HG03196 (cell line): ENCODE data around the gene IP6K3.
A peak's percentile ranks its signal among the peaks of the same experiment; 100 is the strongest.

Experiments used
- ATAC-seq: cut with Tn5 transposase; IDR thresholded peaks from one replicate; pipeline ENCODE4 v1.9.1; 2021; ENCODE audit not compliant: unreplicated experiment

IP6K3 gene, protein sequence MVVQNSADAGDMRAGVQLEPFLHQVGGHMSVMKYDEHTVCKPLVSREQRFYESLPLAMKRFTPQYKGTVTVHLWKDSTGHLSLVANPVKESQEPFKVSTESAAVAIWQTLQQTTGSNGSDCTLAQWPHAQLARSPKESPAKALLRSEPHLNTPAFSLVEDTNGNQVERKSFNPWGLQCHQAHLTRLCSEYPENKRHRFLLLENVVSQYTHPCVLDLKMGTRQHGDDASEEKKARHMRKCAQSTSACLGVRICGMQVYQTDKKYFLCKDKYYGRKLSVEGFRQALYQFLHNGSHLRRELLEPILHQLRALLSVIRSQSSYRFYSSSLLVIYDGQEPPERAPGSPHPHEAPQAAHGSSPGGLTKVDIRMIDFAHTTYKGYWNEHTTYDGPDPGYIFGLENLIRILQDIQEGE

DNA sequence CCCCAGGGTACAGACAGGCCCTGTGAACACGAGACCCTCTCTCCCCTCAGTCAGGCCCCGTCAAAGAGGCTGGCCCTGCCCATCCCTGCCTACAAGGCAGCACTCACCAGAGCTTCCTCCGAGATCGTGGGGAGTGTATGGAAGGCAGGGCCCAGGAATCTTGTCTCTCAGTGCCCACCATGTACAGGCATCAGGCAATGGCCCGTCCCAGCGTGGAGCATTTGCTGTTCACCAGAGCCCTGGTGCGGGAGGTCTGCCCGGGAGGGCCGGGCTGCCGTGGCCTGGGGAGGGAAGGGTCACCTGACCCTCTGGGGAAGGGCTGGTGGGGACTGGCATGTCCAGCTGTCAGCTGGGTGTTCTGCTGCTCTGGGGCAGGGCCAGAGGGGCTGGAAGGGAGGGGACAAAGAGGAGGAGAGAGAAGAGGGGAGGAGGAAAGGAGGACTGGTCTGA lies at the start of gene IP6K3:
TSS of gene IP6K3 (minus strand) at position 255 of the 450 bp plus-strand sequence. CDS start 11,429 bp downstream, outside the sequence.
- no peak for ATAC-seq

DNA sequence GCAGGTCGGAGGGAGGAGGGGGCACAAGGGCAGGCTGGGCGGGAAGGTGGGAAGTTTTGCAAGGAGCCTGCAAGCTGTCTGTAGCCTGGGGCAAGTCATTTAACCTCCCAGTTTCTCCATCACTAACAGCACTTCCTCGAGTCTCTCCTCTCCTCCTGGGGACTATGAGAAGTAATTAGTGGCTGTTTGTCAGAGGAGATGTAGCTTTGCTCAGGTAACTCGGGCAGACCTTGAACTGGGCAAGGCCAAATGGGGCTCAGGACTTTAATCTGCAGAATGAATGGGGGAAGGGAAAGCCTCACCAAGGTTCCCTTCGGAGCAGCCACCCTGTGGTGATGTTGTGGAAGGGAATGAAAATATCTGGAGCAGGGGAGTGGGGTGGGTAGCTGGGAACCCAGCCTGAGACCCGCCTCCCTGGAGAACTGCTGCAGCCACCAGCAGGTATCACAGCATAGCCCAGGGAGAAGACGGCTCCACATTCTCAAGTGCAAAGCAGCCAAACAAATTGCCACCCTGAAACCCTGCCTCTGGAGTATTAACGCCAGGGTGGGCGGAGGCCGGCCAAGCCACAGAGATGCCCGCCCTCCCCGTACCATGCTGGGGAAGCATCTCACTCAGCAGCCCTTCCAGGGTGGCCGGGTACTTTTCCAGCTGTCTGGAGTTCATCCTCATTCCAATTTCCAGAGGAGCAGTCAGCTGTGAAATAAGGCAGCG lies 48.4 kb upstream of the IP6K3 start:
- ATAC-seq: no peak

DNA sequence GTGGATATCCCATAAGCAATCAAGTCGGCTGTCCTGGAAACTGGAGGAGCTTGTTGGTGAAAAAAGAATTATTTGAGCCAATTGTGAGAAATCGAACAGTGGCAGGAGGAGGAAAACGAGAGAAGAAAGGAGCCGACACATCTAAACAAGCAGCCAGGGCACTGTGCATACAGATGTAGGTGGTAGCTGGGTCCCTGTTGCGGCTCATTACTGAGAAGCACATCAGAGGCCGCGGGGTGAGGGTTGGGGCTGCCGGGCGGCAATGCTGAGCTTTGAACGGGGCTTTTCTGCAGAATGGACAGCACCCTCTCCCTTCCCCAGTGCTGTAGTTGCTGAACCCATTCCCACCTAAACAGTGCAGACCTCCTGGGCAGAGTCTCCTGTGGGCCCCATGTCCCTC lies 46.3 kb upstream of the IP6K3 start:
- no peak for ATAC-seq

DNA sequence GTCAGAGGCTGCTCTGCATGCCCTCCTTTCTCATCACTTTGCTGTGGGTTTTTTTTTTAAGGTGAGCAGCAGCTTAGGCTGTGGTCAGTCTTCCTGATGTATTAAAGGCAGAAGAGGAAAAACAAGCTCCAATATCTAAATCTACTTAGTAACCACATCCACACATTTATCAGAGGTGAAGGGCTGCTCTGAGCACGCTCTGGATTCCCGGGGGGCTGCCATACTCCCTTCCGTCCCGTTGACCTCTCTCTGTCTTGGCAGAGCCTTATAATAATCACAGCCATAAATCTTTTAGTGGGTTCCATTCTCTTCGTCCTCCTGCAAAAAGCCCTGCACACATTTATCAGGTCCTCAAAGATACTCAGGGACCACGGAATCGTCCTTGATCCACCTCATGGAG lies 44.9 kb upstream of the IP6K3 start:
- ATAC-seq: no peak

DNA sequence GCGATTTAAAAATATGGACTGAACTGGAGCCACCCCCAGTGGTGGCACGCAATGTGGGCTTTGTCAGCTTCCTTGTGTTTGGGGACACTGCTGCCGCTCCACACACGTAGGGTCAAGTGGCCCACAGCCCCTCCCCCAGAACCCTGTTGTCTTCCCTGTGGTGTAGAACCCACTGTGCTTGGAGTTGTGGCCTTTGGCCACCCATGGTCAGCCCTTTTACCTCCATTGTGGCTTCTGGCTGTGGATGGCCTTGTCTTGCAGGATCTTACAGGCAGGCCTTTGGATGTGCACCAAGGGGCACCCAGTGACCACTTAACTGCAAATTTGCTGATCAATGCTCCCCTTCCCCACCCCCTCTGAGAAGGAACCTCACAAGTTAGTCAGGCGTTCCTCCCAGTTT lies 44.2 kb upstream of the IP6K3 start:
- no peak for ATAC-seq

DNA sequence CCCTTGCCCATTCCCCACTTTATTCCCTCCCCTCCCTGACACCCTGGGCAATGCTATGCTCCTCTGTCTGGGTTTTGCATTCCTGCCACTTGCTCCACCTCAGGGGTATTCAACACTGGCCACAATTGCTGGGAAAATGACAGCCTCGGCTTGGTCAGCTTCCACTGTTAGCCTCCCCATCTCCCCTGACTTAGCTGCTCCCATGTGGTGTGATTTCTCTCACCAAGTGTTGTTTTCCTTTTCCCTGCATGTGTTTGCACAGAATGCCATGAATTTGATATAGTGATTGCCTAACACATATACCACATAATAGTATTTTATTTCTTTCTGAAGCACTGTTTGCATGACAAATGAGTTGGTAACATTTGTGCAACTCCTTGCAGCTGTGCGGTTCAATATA lies 43.7 kb upstream of the IP6K3 start:
- no peak for ATAC-seq

DNA sequence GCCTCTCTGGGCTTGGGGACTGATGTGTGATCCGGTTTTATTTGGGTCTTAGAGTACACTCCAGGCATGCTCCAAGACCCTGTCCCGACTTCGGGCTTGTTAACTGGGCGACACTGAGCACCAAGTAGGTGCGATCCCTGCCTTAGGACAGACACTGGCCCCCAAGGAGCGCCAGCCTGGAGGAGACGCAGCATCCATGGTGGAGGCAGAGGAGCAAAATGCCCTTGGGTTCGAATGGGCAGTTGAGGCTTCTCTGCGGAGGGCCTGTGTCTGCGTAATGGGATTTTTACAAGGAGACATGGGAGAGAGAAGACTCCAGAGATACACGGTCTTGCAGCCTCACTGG lies 42.8 kb upstream of the IP6K3 start:
- ATAC-seq: no peak

DNA sequence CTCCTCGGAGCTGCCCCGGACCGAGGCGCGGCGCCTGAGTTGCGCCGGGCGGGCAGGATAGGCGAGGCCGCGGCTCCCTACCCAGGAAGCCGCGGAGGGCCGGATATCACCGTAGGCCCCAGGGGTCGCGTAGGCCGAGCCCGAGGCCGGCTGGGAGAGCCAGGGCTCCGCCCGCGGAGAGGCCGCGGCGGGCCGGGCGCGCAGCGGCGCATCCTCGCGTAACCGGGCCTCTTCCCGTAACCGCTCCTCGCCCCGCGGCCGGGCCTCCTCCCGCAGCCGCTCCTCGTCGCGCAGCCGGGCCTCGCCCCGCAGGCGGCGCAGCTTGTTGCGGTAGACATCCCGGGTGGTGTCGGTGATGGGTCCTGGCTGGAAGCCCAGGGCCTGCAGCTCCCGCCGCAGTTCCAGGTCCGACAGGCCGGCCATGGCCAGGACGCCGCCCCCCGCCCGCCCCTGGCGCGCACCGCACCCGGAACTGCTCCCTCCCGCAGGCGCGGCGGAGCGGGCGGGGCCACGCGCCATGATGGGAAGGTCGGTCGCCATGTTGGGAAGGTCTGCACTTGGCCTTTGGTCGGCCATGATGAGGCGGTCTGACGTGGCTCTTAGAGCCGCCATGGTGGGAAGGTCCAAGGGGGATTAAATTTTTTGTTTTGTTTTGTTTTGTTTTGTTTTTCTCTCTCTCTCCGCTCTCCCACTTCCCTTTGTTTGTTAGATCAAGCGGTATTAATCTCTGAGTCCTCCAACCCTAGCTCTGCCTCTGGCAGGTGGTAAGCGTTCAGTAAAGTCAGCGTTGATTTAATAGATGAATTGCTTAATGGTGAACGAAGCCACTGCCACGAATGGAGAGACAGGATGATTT lies 42.2 kb upstream of the IP6K3 start, which contains the start of gene LEMD2:
TSS of gene LEMD2 (minus strand) at position 437 of the 856 bp plus-strand sequence. CDS start at position 423, 14 bp downstream.
- ATAC-seq: peak; percentile 89

DNA sequence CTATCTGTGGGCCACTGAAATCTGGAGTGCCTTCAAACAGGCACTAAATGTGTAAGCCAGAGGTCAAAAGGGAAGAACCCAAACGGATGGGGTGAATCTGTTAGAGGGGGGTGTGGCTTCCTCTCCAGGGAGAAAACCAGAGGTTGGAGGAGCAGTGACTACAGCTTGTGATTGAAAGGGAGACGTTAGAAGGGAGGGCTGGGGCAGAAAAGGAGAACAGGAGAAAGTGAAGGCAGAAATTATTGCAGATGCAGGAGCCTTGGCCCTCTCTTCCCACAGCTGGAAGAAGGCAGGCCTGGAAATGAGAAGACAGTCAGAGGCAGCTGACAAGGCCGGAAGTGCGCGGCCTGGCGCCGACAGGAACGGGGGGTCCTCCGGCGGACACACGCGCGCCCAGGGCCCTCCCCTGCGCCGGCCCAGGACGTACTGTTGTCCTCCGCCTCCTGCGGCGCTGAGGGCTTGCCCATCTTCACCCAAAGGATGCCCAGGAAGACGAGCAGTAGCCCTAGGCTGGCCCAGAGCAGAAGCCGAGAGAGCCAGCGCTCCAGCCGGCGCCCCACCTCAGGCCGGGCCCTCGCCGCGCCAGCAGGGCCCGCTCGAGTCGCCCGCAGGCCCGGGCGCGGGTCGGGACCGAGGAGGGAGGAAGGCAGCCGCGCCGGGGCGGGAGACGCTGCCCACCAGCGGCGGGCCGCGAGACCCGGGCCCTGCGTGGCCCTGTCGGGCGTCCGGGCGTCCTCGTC lies 41.4 kb upstream of the IP6K3 start:
- ATAC-seq: peak; percentile 33

DNA sequence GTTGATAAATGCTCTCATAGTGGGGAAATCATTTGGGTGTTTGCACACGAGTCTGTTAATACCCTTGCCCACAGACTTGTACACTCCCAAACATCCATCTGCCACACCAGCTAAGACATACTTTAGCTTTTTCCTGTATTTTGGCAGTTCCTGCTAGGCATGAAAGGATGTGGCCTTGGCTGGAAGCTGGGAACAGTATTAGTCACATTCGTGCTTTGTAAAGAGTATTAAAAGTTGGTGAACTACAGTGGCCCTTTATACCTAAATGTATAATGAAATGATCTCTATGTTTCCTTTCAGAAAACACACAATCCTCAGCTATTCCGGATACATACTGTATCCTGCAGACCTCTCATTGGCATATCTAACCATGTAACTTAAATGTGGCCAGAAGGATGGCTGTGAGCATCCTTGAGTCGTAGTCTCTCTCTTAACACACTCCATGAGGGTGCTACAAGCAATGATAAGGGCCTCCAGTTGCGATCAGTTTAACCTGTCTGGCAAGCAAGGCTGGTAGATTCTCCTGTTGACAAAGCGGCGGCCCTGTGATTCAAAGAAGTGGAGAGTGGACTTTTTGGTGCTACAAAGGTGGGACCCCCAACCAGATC lies 40.7 kb upstream of the IP6K3 start:
- no peak for ATAC-seq

DNA sequence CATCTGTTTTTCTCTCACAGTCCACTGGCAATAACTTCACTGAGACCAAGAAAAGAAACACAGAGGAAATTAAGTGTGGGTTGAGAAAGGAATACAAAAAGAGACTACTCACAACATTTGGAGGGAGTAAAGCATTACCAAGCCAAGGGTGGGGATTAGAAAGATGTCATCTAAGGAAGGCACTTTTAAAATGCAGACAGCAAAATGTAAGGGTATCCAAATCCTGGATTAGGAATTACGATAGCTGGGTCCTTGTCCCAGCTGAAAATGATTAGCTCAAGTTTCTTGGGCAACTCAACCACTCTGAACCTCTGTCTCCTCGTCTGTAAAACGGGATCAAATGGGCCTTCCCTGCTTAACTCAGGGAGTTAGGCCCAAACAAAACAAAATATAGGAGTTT lies 40.0 kb upstream of the IP6K3 start:
- no peak for ATAC-seq

DNA sequence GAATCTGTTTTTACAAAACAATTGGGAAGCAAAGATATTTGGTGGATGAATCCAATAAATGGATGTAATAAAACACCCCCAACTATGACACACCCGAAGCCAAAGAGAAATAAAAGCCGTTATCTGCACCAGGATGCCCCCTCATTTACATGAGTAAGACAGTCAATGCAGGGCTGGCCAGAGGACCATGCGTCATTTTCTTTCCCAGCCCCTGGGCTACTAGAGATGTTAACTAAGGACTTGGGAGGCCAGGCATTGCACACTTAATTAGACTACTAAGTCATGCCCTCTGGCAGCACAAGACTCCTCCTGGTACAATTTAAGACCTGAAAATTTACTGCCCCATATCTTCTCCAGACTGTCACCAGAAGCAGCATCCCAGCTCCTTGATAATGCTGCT lies 39.1 kb upstream of the IP6K3 start:
- no peak for ATAC-seq

DNA sequence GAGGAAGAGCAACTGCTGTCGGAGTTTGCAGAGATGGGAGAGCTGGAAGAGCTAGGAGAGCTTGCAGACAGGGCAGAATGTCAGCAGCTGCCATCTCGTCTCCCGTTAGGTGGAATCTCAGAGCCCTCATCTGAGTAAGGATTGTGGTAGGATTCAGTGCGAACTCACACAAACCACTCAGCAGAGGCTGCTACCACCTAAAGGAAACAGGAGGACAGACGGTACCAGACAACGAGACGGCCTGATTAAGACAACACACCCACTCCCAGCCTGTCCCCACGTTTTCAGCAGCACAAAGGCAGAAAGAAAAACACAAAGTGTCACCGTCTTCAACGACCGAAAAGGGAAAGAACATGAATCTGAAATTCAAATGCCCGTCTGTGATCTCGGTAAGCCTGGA lies 38.1 kb upstream of the IP6K3 start:
- no peak for ATAC-seq

DNA sequence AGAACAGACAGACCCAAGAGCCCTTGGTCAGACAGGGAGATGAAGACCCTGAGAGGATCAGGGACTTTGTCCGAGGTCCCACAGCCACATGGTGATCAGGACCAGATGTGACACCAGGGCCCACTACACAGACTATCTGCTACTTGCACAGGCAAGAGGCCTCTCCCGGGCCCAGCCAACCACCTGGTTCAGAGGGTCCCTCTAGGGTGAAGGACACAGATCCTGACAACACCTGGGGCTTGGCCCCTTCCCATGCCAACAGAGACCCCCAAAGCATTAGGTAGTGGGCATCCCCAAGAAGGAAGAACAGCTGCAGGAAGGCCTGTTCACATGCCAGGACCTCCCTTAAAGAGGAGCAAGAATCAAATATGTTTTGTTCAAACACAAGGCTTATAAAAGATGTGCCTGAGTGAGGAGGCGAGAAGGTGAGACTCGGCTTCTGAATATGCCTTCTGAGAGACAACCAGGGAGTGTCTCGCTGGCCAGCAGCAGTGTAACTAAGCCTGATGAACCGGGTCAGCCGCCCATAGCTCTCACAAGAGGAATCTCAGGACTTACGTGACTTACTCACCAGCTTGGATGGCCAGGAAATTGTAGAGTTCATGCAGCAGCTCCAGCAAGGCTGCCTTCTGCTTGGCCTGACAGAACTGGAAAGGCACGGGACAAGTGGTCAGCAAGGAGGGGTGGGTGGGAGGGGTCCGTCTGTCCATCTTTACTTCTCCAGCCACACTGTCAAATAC lies 37.2 kb upstream of the IP6K3 start:
- ATAC-seq: no peak

DNA sequence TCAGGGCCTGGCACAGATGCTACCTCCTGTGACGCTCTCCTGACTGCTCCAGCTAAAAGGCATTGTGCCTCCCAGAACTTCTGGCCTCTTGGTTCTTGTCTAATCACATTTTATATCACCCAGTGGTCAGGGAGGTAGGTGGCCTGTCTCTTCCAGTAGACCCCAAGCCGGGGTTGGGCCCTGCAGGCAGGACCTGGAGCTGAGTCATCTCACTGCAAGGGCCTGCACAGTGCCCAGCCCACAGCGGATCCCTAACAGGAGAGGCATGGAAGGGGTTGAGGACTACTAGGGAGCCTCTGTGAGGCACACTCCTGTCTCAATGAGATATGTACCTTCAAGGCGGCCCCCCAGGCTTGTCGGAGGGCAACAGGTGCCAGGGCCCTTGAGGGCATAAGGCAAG lies 35.9 kb upstream of the IP6K3 start:
- ATAC-seq: no peak

DNA sequence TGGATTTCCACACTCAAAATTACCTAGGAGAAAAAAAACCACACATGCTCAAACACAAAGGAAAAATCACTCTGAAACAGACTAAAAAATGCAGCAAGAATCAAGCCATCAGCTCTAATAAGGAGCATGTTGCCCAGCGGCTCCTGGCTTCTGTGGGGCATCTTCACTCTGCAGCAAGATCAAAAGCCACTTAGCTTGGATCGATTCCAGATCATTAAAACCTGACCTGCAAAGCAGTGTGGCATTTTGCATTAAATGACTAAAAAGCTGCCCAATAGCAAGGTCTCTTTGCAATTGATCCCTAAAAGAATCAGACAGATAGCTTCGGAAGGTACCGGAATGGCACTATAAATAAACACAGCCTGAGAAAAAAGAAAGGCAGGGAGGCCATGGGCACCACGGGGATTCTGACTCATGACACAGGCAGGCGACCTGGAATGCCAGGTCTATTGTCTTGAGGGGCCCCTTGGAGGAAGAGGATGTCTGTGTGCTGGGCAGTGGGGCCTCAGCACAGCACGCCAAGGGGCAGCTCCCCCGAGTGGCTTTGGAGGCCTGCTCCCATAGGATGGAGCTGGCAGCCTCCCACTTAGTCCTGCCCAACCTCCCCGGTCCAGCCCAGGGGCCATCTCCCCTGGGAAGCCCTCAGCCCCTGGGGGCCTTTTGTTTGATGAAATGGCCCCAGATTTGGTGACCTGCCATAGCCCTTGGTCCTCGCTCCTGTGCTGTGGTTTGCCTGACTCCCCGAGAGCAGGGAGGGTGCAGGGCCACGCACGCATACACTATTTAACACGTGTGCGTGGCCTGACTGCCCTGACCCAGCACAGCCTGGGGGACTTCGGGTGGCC lies 34.6 kb upstream of the IP6K3 start:
- ATAC-seq: no peak

DNA sequence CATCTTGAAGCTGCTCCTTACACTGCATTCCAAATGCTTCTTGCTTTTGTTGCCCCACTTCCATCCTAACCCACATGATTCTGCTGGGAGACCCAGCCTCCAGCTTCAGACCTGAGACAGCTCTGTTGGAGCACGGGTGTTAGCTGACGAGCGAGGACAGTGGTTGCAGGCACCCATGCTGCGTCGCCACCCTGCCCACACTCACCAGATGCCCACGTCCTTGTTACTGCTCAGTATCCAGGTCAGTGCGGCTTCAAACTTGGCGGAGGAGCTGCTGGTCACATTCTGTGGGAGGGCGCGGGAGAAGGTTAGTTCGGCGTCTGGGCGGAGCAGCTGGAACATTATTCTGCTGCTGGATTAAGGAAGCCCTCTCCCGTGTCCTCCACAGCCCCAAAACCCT lies 33.2 kb upstream of the IP6K3 start:
- ATAC-seq: no peak

DNA sequence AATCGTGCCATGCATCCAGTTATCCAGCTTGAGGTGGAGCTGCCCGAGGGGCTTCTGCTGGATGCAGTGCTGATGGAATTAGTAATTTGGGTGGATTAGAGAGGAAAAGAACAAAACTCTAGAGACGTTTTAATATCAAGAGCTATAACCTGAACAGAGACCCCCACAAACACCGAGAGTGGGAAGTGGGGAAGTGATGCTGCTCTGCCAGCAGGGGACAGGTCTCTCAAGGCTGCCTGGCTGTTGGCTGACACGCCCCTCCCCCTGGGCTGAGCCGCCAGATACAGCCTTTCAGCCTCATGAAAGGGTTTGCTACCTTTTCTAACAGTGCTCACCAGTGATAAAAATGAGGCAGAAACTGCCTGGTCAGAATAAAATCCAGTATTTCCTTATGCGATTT lies 32.6 kb upstream of the IP6K3 start:
- no peak for ATAC-seq
